ENCODE data around the gene GPATCH1.

The GPATCH1 gene

DNA sequence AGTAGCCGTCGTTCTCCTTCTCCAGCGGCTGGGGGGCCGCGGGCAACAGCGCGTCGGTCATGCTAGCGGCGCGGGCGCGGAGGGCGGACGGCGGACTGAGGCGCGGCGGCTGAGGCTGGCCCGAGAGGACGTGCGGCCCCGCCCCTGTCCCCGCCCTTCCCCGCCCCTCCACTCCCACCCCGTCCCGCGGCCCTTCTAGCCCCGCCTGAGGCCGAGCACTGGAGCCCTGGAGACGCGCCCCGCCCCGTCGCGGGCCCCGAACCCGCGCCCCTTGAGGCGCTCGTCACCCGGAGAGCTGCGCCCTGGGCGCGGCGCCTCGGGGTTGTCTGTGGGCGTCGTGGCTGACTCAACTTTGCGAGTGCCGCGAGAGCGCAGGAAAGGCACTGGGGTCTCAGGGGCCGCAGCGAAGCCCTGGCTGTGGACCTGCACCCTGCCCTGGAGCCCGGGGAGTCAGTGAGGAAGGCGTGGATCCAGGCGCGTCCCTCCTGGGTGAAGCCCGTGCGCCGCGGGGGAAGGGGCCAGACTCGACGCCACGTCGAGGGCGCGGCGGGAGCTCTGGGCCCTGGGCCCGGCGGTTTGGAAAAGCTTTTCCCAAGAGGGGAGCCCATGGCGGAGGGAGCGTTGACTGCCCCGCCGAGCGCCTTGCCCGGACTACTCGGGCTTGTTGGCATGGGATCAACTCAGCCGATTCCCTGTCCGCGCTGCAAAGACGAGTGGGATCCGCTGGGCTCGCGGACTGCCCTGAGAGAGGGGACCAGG lies 16.0 kb upstream of the GPATCH1 start, which contains the start of gene RHPN2:
TSS of gene RHPN2 (minus strand) at position 97 of the 759 bp plus-strand sequence. CDS start at position 61, 36 bp downstream.
- H3K4me3 ChIP-seq = peak within 1 kb of the TSS; percentile 81
- DNase-seq (ENCODE audit: low spot score) = no peak
- H3K27ac ChIP-seq = no peak within 1 kb of the TSS
- TF ChIP-seq, protein P1, sequence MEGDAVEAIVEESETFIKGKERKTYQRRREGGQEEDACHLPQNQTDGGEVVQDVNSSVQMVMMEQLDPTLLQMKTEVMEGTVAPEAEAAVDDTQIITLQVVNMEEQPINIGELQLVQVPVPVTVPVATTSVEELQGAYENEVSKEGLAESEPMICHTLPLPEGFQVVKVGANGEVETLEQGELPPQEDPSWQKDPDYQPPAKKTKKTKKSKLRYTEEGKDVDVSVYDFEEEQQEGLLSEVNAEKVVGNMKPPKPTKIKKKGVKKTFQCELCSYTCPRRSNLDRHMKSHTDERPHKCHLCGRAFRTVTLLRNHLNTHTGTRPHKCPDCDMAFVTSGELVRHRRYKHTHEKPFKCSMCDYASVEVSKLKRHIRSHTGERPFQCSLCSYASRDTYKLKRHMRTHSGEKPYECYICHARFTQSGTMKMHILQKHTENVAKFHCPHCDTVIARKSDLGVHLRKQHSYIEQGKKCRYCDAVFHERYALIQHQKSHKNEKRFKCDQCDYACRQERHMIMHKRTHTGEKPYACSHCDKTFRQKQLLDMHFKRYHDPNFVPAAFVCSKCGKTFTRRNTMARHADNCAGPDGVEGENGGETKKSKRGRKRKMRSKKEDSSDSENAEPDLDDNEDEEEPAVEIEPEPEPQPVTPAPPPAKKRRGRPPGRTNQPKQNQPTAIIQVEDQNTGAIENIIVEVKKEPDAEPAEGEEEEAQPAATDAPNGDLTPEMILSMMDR (IDR thresholded peaks at IDR 0.05) = no peak

DNA sequence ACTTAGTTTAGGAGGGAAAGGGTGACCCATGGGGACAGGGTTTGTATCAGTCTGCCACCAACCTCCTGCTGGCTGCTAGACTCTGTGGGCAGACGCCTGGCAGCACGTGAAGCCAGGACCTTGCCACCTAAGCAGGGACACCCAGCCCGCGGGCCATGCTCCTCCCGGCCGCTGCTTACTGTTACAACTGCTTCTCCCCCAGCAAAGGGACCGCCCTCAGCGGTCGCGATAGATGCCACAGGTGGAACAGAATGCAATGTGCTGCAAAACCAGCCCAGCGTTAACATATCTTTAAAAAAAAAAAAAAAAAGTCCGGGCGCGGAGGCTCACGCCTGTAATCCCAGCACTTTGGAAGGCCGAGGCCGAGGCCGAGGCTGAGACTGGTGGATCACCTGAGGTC lies 14.4 kb upstream of the GPATCH1 start:
- no peak for DNase-seq (ENCODE audit: low spot score)

DNA sequence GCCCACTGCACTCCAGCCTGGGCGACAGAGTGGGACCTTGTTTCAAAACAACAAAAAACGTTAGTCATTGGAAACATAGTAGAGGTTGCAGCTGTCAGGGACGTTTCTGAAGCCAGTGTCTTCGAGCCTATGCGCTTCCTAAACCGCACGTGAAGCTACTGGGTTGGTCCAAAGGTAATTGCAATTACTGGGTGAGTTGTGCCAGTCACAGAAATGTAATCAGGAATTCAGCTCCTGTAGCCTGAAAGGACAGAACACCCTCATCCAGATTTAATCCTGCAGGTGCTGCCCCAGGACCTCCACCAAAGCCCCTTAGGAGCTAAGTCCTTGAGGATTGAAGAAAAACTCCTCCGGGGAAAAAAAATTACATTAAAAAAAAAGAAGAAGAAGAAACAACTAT lies 13.9 kb upstream of the GPATCH1 start:
- no peak for DNase-seq (ENCODE audit: low spot score)
- Histone ChIP-seq H3K27ac (no peak overlapping the region), H3K4me3 (no peak overlapping the region)
- TF ChIP-seq, protein P1 (IDR thresholded peaks at IDR 0.05) = no peak

More for the DNA sequence above, 14.4 kb upstream of the GPATCH1 start:
- TF ChIP-seq, protein P1 (IDR thresholded peaks at IDR 0.05) = no peak
- no peak overlapping the region for H3K27ac ChIP-seq
- no peak overlapping the region for H3K4me3 ChIP-seq

DNA sequence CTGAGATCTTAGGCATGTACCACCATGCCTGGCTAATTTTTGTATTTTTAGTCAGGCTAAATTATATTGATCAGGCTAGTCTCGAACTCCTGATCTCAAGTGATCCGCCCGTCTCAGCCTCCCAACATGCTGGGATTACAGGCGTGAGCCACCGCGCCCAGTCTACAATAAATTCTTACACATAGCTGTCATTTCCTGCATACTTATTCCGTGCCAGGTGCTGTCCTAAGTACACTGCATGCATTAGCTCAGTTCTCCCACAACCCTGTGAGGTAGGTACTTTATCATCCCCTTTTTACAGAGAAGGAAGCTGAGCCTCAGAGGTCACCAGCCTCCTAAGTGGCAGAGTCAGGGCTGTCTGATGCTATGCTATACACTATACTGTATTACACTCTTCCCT lies 9.1 kb upstream of the GPATCH1 start:
- TF ChIP-seq, protein P1 (IDR thresholded peaks at IDR 0.05) = no peak
- no peak overlapping the region for H3K4me3 ChIP-seq
- H3K27ac ChIP-seq = no peak overlapping the region
- DNase-seq (ENCODE audit: low spot score) = no peak

DNA sequence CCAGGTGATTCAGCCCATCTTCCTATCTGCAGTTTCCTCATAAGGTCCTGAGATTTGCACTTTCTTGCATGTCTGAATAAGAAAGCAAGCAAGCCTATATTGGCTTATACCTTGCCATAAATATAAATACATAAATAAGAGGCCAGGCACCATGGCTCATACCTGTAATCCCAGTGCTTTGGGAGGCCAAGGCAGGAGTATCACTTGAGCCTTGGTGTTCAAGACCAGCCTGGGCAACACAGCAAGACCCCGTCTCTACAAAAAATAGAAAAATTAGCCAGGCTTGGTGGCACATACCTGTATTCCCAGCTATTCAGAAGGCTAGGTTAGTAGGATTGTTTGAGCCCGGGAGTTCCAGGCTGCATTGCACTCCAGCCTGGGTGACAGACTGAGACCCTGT lies 5.5 kb upstream of the GPATCH1 start:
- no peak overlapping the region for H3K27ac ChIP-seq
- no peak overlapping the region for H3K4me3 ChIP-seq
- TF ChIP-seq, protein P1 (IDR thresholded peaks at IDR 0.05) = no peak
- DNase-seq (ENCODE audit: low spot score) = no peak

DNA sequence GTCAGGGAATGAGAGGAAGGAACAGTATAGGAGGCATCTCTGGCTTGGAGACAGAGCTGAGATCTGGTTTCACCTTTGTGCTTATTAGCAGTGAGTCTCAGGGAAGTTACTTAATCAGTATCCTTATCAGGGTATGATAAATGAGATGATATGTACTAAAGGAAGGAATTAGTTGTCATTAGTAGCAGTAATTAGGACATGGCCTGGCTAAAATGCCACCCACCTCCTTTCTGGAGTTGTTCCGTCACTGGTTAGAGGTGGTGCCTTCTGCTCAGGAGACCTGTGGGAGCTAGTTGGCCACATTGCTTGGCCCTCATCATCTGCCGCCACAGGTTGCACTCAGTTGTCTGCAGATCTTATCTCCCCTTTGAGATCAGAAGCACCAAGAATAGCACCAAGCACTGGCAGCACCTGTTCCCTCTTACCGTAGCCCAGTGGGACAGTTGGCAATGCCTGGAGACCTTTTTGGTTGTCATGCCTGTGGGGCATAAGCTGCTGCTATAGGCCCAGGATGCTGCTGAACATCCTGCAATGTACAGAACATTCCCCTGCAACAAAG lies 4.7 kb downstream of the GPATCH1 start:
- DNase-seq (ENCODE audit: low spot score) = no peak
- TF ChIP-seq, protein P1 (IDR thresholded peaks at IDR 0.05) = no peak
- H3K4me3 ChIP-seq = no peak overlapping the region
- H3K27ac ChIP-seq = no peak overlapping the region

DNA sequence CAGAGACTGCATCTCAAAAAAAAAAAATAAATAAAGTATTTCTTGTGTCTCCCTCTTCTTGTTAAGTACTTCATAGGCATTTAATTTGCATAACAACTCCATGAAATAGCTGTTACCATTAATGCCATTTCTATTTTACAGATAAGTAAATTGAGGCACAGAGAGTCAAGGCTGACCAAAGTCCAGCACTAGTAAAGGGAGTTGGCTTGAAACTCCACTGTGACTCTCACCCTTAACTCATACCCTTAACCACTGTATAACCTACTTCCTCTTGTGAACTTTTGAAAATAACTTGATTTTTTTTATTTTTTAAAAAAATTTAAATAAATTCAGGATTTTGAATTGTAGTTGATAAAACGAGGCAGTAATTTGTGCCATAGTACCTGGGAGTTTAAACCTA lies 6.0 kb downstream of the GPATCH1 start:
- TF ChIP-seq, protein P1 (IDR thresholded peaks at IDR 0.05) = no peak
- Histone ChIP-seq H3K27ac (no peak overlapping the region), H3K4me3 (no peak overlapping the region)
- DNase-seq (ENCODE audit: low spot score) = no peak

All from coronary artery (tissue), 2 donors.